Peyer's patch (tissue), 4 donors: ENCODE data around the gene IGF1R. TPM values are rescaled to one million over a fixed set of nuclear protein-coding genes. Genes with fewer than 3 reads are reported as not detected.

Source experiments
- DNase-seq, 3 donors: peaks; one replicate each; pipeline ENCODE4 v3.0.0-alpha.2; 2017 to 2019
- H3K27ac ChIP-seq, 4 donors: fragments of 200-600 bp; sonication (generic); one replicate each; pipeline ENCODE4 v1.5.1; 2016 to 2019
- H3K27me3 ChIP-seq, 2 donors: fragments of 200-600 bp; sonication (generic); one replicate each; pipeline ENCODE4 v1.5.1; 2019
- H3K36me3 ChIP-seq, 3 donors: fragments of 200-600 bp; sonication (generic); one replicate each; pipeline ENCODE4 v1.5.1; 2016 to 2019
- H3K4me1 ChIP-seq, 4 donors: fragments of 200-600 bp; sonication (generic); one replicate each; pipeline ENCODE4 v1.5.1; 2016 to 2019
- H3K4me3 ChIP-seq, 4 donors: fragments of 200-600 bp; sonication (generic); 1 replicate in 3 of 4; 2 replicates in 1 of 4; pipeline ENCODE4 v1.5.1; 2016 to 2019; ENCODE audit warnings: mild to moderate bottlenecking in 1 of 4
- H3K9me3 ChIP-seq, 4 donors: fragments of 200-600 bp; sonication (generic); one replicate each; pipeline ENCODE4 v1.5.1; 2016 to 2019; ENCODE audit warnings: mild to moderate bottlenecking in 1 of 4
- CTCF ChIP-seq, 6 experiments: fragments of 450-650 bp in 4 of 6; fragments of 200-600 bp in 2 of 6; sonication (generic) in 1 of 6; IDR thresholded peaks; one replicate each; pipeline ENCODE4 v1.5.1; 2017 to 2019; ENCODE audit warnings: antibody characterized with exemption in 6 of 6, mild to moderate bottlenecking in 3 of 6, moderate library complexity in 1 of 6
- POLR2A ChIP-seq, 2 donors: fragments of 450-650 bp; IDR thresholded peaks; one replicate each; pipeline ENCODE4 v1.5.1; 2017; ENCODE audit warnings: antibody characterized with exemption in 2 of 2, mild to moderate bottlenecking in 2 of 2, moderate library complexity in 2 of 2
- total RNA-seq, 4 donors: library from RNA; depleted of rRNA; stranded (reverse); fragments of >200 nt; gene quantifications; one replicate each; pipeline ENCODE4 v1.1.0, GENCODE V29; 2016

IGF1R gene
- total RNA-seq, 4 donors from 2014 or later = 29.6 to 176 (median 88.1) TPM

GRCh38 chr15:98956796-98957553 lies 308.6 kb downstream of the IGF1R start:
- TF ChIP-seq CTCF (IDR thresholded peaks at IDR 0.05) = no peak
- TF ChIP-seq POLR2A (IDR thresholded peaks at IDR 0.05) = no peak
- peaks cover 0 to 59% (median 0%) of the 10 kb centered on the region in 3 donors for H3K36me3 ChIP-seq

GRCh38 chr15:98957655-98958054 lies 309.3 kb downstream of the IGF1R start:
- TF ChIP-seq POLR2A (IDR thresholded peaks at IDR 0.05) = no peak
- no peak for TF ChIP-seq CTCF (IDR thresholded peaks at IDR 0.05)
- no peak overlapping the region for H3K27ac ChIP-seq
- peaks cover 0 to 66% (median 0%) of the 10 kb centered on the region in 3 donors for H3K36me3 ChIP-seq

More at GRCh38 chr15:98956796-98957553, 308.6 kb downstream of the IGF1R start:
- peak in 1 of 3 donors; percentile 39 for DNase-seq
- Histone ChIP-seq H3K27me3 (no peaks in the 10 kb centered on the region), H3K9me3 (no peaks in the 10 kb centered on the region), H3K27ac (no peak overlapping the region), H3K4me3 (no peak overlapping the region), H3K4me1 (peaks cover 0 to 6% (median 0%) of the 10 kb centered on the region in 4 donors)

GRCh38 chr15:98958076-98958475 lies 309.7 kb downstream of the IGF1R start:
- DNase-seq = peak in 1 of 3 donors; percentile 28
- Histone ChIP-seq H3K4me1 (peaks cover 0 to 6% (median 0%) of the 10 kb centered on the region in 4 donors), H3K27ac (no peak overlapping the region), H3K27me3 (no peaks in the 10 kb centered on the region), H3K36me3 (peaks cover 0 to 67% (median 0%) of the 10 kb centered on the region in 3 donors), H3K4me3 (no peak overlapping the region), H3K9me3 (no peaks in the 10 kb centered on the region)
- no peak for TF ChIP-seq CTCF (IDR thresholded peaks at IDR 0.05)
- TF ChIP-seq POLR2A (IDR thresholded peaks at IDR 0.05) = no peak

More at GRCh38 chr15:98957655-98958054, 309.3 kb downstream of the IGF1R start:
- H3K4me3 ChIP-seq = no peak overlapping the region
- peak in 1 of 3 donors; percentile 3 for DNase-seq
- peaks cover 0 to 6% (median 0%) of the 10 kb centered on the region in 4 donors for H3K4me1 ChIP-seq
- no peaks in the 10 kb centered on the region for H3K9me3 ChIP-seq
- no peaks in the 10 kb centered on the region for H3K27me3 ChIP-seq

GRCh38 chr15:98958918-98959639 lies 310.7 kb downstream of the IGF1R start:
- Histone ChIP-seq H3K4me3 (no peak overlapping the region), H3K27me3 (no peaks in the 10 kb centered on the region), H3K9me3 (no peaks in the 10 kb centered on the region), H3K4me1 (peaks cover 0 to 1% (median 0%) of the 10 kb centered on the region in 4 donors), H3K27ac (no peak overlapping the region), H3K36me3 (peaks cover 0 to 66% (median 0%) of the 10 kb centered on the region in 3 donors)
- TF ChIP-seq POLR2A (IDR thresholded peaks at IDR 0.05) = no peak
- no peak for TF ChIP-seq CTCF (IDR thresholded peaks at IDR 0.05)
- peak in 1 of 3 donors; percentile 35 for DNase-seq

- peaks cover 0 to 64% (median 0%) of the 10 kb centered on the region in 3 donors for H3K36me3 ChIP-seq
- DNase-seq = no peak
- no peak overlapping the region for H3K27ac ChIP-seq
- no peak overlapping the region for H3K4me3 ChIP-seq
- TF ChIP-seq POLR2A (IDR thresholded peaks at IDR 0.05) = no peak
- no peak for TF ChIP-seq CTCF (IDR thresholded peaks at IDR 0.05)
- no peaks in the 10 kb centered on the region for H3K27me3 ChIP-seq
- H3K9me3 ChIP-seq = no peaks in the 10 kb centered on the region
- no peaks in the 10 kb centered on the region for H3K4me1 ChIP-seq
Observed at GRCh38 chr15:98959640-98960007, 311.3 kb downstream of the IGF1R start.
